ENCODE results near the gene TOGARAM2. TPM values are rescaled to one million over a fixed set of nuclear protein-coding genes. Genes with fewer than 3 reads are reported as not detected.

The TOGARAM2 gene
- total and polyA plus RNA-seq, 2 of the 8 experiments (the other 6 are each of a cell fraction or from before 2014, with no cell fraction given) = 0.42 to 1.4 TPM

GRCh38 chr2:28949617-28950305, 31.3 kb upstream of the TOGARAM2 start:
- ChIA-PET CTCF (ENCODE audit: partially characterized antibody) (interaction anchor here (0.6 to 1.0 kb wide), 2 partner anchors 129 to 289 kb away, joined by 3 read pairs; no protein-coding TSS in a partner anchor), POLR2A (ENCODE audit: partially characterized antibody) (interaction anchor here (1.0 to 3.6 kb wide), 6 partner anchors 8 to 80 kb away, joined by 3 to 16 read pairs (median 4); partner anchors contain the start of gene TRMT61B)
- Histone ChIP-seq H4K20me1 (replicated peaks in 1 of 2; ENCODE audit: control insufficient read depth in 1 of 2, insufficient read depth in 2 of 2, low read length in 2 of 2) (peaks cover 0 to 3% of the 10 kb centered on the region in 2 experiments), H3K23me2 (ENCODE audit: low read depth, low read length) (no peaks in the 10 kb centered on the region), H2AK5ac (ENCODE audit: low read depth, low read length) (no peak overlapping the region), H3K18ac (ENCODE audit: extremely low read depth, low read length) (no peak overlapping the region), H3K9ac (replicated peaks in 1 of 4; ENCODE audit: extremely low read depth in 1 of 4, low read depth in 3 of 4, low read length in 3 of 4) (no peak overlapping the region), H3K56ac (replicated peaks; ENCODE audit: insufficient read length, low read depth, low read length) (no peak overlapping the region), H2AFZ (ENCODE audit: low read length) (no peak overlapping the region), H2BK20ac (ENCODE audit: low read length) (no peak overlapping the region), H2BK120ac (replicated peaks; ENCODE audit: low read depth, low read length) (no peak overlapping the region), H2BK15ac (ENCODE audit: low read length) (no peak overlapping the region), H2BK5ac (ENCODE audit: low read depth, low read length) (no peak overlapping the region), H3K14ac (ENCODE audit: insufficient read length) (no peak overlapping the region), H4K91ac (replicated peaks; ENCODE audit: insufficient read length, low read length) (no peak overlapping the region), H3K4me3 (ENCODE audit: extremely low read depth in 1 of 4, insufficient read depth in 2 of 4, low read depth in 3 of 4, low read length in 4 of 4) (no peak overlapping the region), H3K4ac (replicated peaks; ENCODE audit: insufficient read length, low read depth, low read length) (no peak overlapping the region), H3K9me3 (ENCODE audit: insufficient read depth in 2 of 2, low read depth in 1 of 2, low read length in 1 of 2) (peaks cover 16 to 21% of the 10 kb centered on the region in 2 experiments; a peak in 3 of 4 replicates), H3K27ac (ENCODE audit: low read depth, low read length) (no peak overlapping the region), H3K4me1 (replicated peaks in 1 of 4; ENCODE audit: control insufficient read depth in 3 of 4, insufficient read depth in 4 of 4, low read length in 3 of 4) (peaks cover 2 to 7% (median 4%) of the 10 kb centered on the region in 4 experiments; a peak in 5 of 7 replicates), H3K79me2 (ENCODE audit: control insufficient read depth in 1 of 2, insufficient read depth in 2 of 2, low read length in 2 of 2) (no peaks in the 10 kb centered on the region), H2BK12ac (ENCODE audit: low read depth, low read length) (no peak overlapping the region), H3K27me3 (replicated peaks in 1 of 4; ENCODE audit: control insufficient read depth in 3 of 4, extremely low read depth in 1 of 4, insufficient read depth in 3 of 4, low read length in 3 of 4) (peaks cover 0 to 1% (median 0%) of the 10 kb centered on the region in 4 experiments; a peak in 1 of 7 replicates), H3K79me1 (ENCODE audit: low read depth, low read length) (no peaks in the 10 kb centered on the region), H4K5ac (ENCODE audit: insufficient read length, low read depth, low read length) (no peak overlapping the region), H3K23ac (ENCODE audit: insufficient read length) (no peak overlapping the region), H4K8ac (ENCODE audit: extremely low read depth, insufficient read depth, low read length) (no peak overlapping the region), H3K36me3 (ENCODE audit: control insufficient read depth in 2 of 4, insufficient read depth in 4 of 4, low read length in 3 of 4) (peaks cover 11 to 49% (median 38%) of the 10 kb centered on the region in 4 experiments), H3K4me2 (ENCODE audit: insufficient read depth in 1 of 2, low read depth in 2 of 2, low read length in 2 of 2) (no peak overlapping the region)
- no peak for TF ChIP-seq SIX5 (IDR thresholded peaks at IDR 0.05; ENCODE audit: low read depth, low read length)
- TF ChIP-seq JUND (IDR thresholded peaks at IDR 0.05; ENCODE audit: low read length) = no peak
- TF ChIP-seq TAF1 (IDR thresholded peaks at IDR 0.05; ENCODE audit: low read depth, low read length) = no peak
- TF ChIP-seq SIRT6 (IDR thresholded peaks at IDR 0.05; ENCODE audit: low read length) = no peak
- TF ChIP-seq SIN3A (conservative IDR thresholded peaks at IDR 0.05 in 1 of 2, IDR thresholded peaks at IDR 0.05 in 1 of 2; ENCODE audit: low read depth in 1 of 2, low read length in 2 of 2) = no peak
- no peak for TF ChIP-seq SP2 (IDR thresholded peaks at IDR 0.05; ENCODE audit: low read length)
- no peak for TF ChIP-seq USF2 (IDR thresholded peaks at IDR 0.05; ENCODE audit: low read length)
- no peak for TF ChIP-seq CEBPB (IDR thresholded peaks at IDR 0.05; ENCODE audit: low read depth, low read length)
- TF ChIP-seq BACH1 (IDR thresholded peaks at IDR 0.05; ENCODE audit: low read length) = no peak
- no peak for TF ChIP-seq SUZ12 (IDR thresholded peaks at IDR 0.05; ENCODE audit: low read length)
- 83% methylated on average over 11 of the region's 11 CpGs; no CpG with 5 or more reads in 1 of the 2 experiments for WGBS, 2 experiments (ENCODE audit: extremely low coverage in 1 of 2, insufficient coverage in 1 of 2, insufficient read length in 1 of 2, insufficient replicate concordance in 2 of 2, low coverage in 1 of 2, low lambda C conversion rate in 2 of 2, missing lambda C conversion rate in 1 of 2)
- DNase-seq (ENCODE audit: low read depth in 1 of 2, low spot score in 2 of 2) (no peak), FAIRE-seq (no peak)

Data from H1 (cell line).